SU-DHL-6 (cell line): ENCODE data around the gene DPPA3.

Experiments
- EZH2phosphoT487 ChIP-seq: fragments of 200-600 bp; sonication (generic), shearing (Covaris generic); conservative IDR thresholded peaks from 2 replicates; pipeline ENCODE4 v1.6.1; 2018; ENCODE audit warnings: mild to moderate bottlenecking, antibody characterized with exemption, low read length, moderate library complexity, mixed read lengths
- TF ChIP-seq, protein P1 (sequence below): fragments of 200-600 bp; sonication (generic); IDR thresholded peaks from one replicate; pipeline ENCODE4 v1.5.1; 2017; ENCODE audit warnings: antibody characterized with exemption, mild to moderate bottlenecking, low read length, moderate library complexity; ENCODE audit not compliant: insufficient read depth, poor library complexity, severe bottlenecking

- TF ChIP-seq, protein P1, sequence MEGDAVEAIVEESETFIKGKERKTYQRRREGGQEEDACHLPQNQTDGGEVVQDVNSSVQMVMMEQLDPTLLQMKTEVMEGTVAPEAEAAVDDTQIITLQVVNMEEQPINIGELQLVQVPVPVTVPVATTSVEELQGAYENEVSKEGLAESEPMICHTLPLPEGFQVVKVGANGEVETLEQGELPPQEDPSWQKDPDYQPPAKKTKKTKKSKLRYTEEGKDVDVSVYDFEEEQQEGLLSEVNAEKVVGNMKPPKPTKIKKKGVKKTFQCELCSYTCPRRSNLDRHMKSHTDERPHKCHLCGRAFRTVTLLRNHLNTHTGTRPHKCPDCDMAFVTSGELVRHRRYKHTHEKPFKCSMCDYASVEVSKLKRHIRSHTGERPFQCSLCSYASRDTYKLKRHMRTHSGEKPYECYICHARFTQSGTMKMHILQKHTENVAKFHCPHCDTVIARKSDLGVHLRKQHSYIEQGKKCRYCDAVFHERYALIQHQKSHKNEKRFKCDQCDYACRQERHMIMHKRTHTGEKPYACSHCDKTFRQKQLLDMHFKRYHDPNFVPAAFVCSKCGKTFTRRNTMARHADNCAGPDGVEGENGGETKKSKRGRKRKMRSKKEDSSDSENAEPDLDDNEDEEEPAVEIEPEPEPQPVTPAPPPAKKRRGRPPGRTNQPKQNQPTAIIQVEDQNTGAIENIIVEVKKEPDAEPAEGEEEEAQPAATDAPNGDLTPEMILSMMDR = no peak
- TF ChIP-seq EZH2phosphoT487 = no peak
These were observed 18.5 kb downstream of the DPPA3 start for GRCh38 chr12:7729746-7730145.
